Measurements from ENCODE around the gene RPL35.

RPL35 gene

GRCh38 chr9:124884376-124884775 is 22.6 kb upstream of the RPL35 start:
- no peak for DNase-seq (ENCODE audit: low spot score)
- no peak for TF ChIP-seq CTCF (IDR thresholded peaks at IDR 0.05; ENCODE audit: extremely low read depth, missing control alignments)

GRCh38 chr9:124882231-124882630 is 20.5 kb upstream of the RPL35 start:
- no peak for TF ChIP-seq CTCF (IDR thresholded peaks at IDR 0.05; ENCODE audit: extremely low read depth, missing control alignments)
- DNase-seq (ENCODE audit: low spot score): no peak

GRCh38 chr9:124881138-124881743 is 19.5 kb upstream of the RPL35 start:
- no peak for TF ChIP-seq CTCF (IDR thresholded peaks at IDR 0.05; ENCODE audit: extremely low read depth, missing control alignments)

GRCh38 chr9:124880501-124880900 is 18.7 kb upstream of the RPL35 start:
- DNase-seq (ENCODE audit: low spot score): no peak
- no peak for TF ChIP-seq CTCF (IDR thresholded peaks at IDR 0.05; ENCODE audit: extremely low read depth, missing control alignments)

More at GRCh38 chr9:124881138-124881743, 19.5 kb upstream of the RPL35 start:
- no peak for DNase-seq (ENCODE audit: low spot score)

GRCh38 chr9:124879226-124879625 is 17.5 kb upstream of the RPL35 start:
- no peak for TF ChIP-seq CTCF (IDR thresholded peaks at IDR 0.05; ENCODE audit: extremely low read depth, missing control alignments)

GRCh38 chr9:124878518-124878917 is 16.8 kb upstream of the RPL35 start:
- no peak for TF ChIP-seq CTCF (IDR thresholded peaks at IDR 0.05; ENCODE audit: extremely low read depth, missing control alignments)
- no peak for DNase-seq (ENCODE audit: low spot score)

More at GRCh38 chr9:124879226-124879625, 17.5 kb upstream of the RPL35 start:
- DNase-seq (ENCODE audit: low spot score): no peak

GRCh38 chr9:124878021-124878420 is 16.3 kb upstream of the RPL35 start:
- DNase-seq (ENCODE audit: low spot score): no peak
- no peak for TF ChIP-seq CTCF (IDR thresholded peaks at IDR 0.05; ENCODE audit: extremely low read depth, missing control alignments)
